K562 (cell line): ENCODE data around the gene TMOD2. TPM values are rescaled to one million over a fixed set of nuclear protein-coding genes. Genes with fewer than 3 reads are reported as not detected.

Source experiments
- ARHGAP35 ChIP-seq: fragments of 450-650 bp; IDR thresholded peaks from 2 replicates; pipeline ENCODE4 v1.6.1; 2018; ENCODE audit not compliant: partially characterized antibody
- ARID3A ChIP-seq: IDR thresholded peaks from 2 replicates; pipeline ENCODE4 v1.6.1; 2012; ENCODE audit warnings: low read depth, low read length, improper control_type of control experiment, borderline replicate concordance
- CBX5 ChIP-seq: IDR thresholded peaks from 2 replicates; pipeline ENCODE4 v1.6.1; 2014; ENCODE audit warnings: low read depth, borderline replicate concordance
- CHD1 ChIP-seq: fragments of 200-600 bp; sonication (generic); IDR thresholded peaks from one replicate; pipeline ENCODE4 v1.6.1; 2012; ENCODE audit warnings: mild to moderate bottlenecking, moderate library complexity, low read length, inconsistent platforms
- CREB3L1 ChIP-seq: fragments of 450-650 bp; IDR thresholded peaks from 2 replicates; pipeline ENCODE4 v1.6.1; 2014; ENCODE audit warnings: low read depth, mild to moderate bottlenecking, moderate library complexity, borderline replicate concordance
- GATA2 ChIP-seq: sonication (generic); formaldehyde crosslinking; IDR thresholded peaks from 2 replicates; pipeline ENCODE4 v1.4.0; 2020; ENCODE audit warnings: mild to moderate bottlenecking, missing genetic modification reagents
- NCOA6 ChIP-seq: fragments of 450-650 bp; IDR thresholded peaks from 2 replicates; pipeline ENCODE4 v1.6.1; 2017; ENCODE audit warnings: mild to moderate bottlenecking
- POLR2A ChIP-seq: fragments of 450-650 bp; conservative IDR thresholded peaks from 2 replicates; pipeline ENCODE4 v1.6.1; 2016
- SMARCE1 ChIP-seq: fragments of 450-650 bp; IDR thresholded peaks from 2 replicates; pipeline ENCODE4 v1.7.1; 2016; ENCODE audit warnings: mild to moderate bottlenecking
- ZBTB34 ChIP-seq: fragments of 250-450 bp; sonication (Bioruptor Pico); IDR thresholded peaks from 2 replicates; pipeline ENCODE4 v1.8.0; 2021; ENCODE audit warnings: mild to moderate bottlenecking, moderate library complexity
- ZNF318 ChIP-seq, 2 experiments: fragments of 450-650 bp; IDR thresholded peaks; 2 replicates each; pipeline ENCODE4 v1.6.1; 2016; ENCODE audit warnings: mild to moderate bottlenecking in 2 of 2, borderline replicate concordance in 1 of 2, low read depth in 1 of 2, moderate library complexity in 1 of 2
- ZNF444 ChIP-seq: fragments of 250-450 bp; sonication (Bioruptor Pico); IDR thresholded peaks from 2 replicates; pipeline ENCODE4 v1.4.0; 2020; ENCODE audit warnings: mild to moderate bottlenecking, moderate library complexity
- ZNF780A ChIP-seq: fragments of 250-450 bp; sonication (Bioruptor Pico); IDR thresholded peaks from 2 replicates; pipeline ENCODE4 v1.5.0; 2021; ENCODE audit warnings: mild to moderate bottlenecking
- polyA plus RNA-seq, 8 experiments: library from polyadenylated mRNA; depleted of rRNA in 4 of 8; stranded (reverse) in 5 of 8; unstranded in 3 of 8; fragments of >200 nt; fragmentation: Nextera tagmentation in 2 of 8; fragmentation: Illumina TruSeq in 1 of 8; extraction: Ambion mirVana in 2 of 8; extraction: Trizol in 1 of 8; gene quantifications; 2 replicates each; pipeline versions ENCODE4 v1.2.1 to v1.2.3, GENCODE V29; 2011 to 2014; ENCODE audit warnings: inconsistent platforms in 1 of 8, missing spikeins in 1 of 8
- total RNA-seq, 7 experiments: library from RNA; depleted of rRNA in 6 of 7; stranded (reverse); fragments of >200 nt in 6 of 7; fragmentation: Illumina TruSeq in 2 of 7; extraction: Trizol in 2 of 7; gene quantifications; 2 replicates each; pipeline versions ENCODE4 v1.2.1 to v1.2.3, GENCODE V29; 2011 to 2021; ENCODE audit warnings: low replicate concordance in 1 of 7

The TMOD2 gene
- total and polyA plus RNA-seq, 9 of the 15 experiments (the other 6 are each of a cell fraction or from before 2014, with no cell fraction given): 0.49 to 3.8 (median 3.0) TPM

- TF ChIP-seq CBX5 (no peak), ARID3A (no peak), GATA2 (no peak), POLR2A (no peak), SMARCE1 (peak; percentile 71; the same call in 1 of the 2 replicates), ZNF444 (CRISPR knock-in tag) (no peak), ZNF780A (CRISPR knock-in tag) (no peak), ZNF318 (IDR thresholded peaks at IDR 0.05; ENCODE audit: borderline replicate concordance in 1 of 2, low read depth in 1 of 2) (0 out of 4 replicates have a peak, but pooled peaks of 1 of the 2 experiments have one; percentile 90), CHD1 (no peak), NCOA6 (no peak), ZBTB34 (no peak), ARHGAP35 (no peak), CREB3L1 (peak; percentile 57; the same call in 1 of the 2 replicates)
These were observed 91.7 kb downstream of the TMOD2 start (continued) for GRCh38 chr15:51842852-51843737.
